K562 treated with DMSO at 1 percent for 4 hours (cell line): ENCODE results near the gene SPAG8. TPM values are rescaled to one million over a fixed set of nuclear protein-coding genes. Genes with fewer than 3 reads are reported as not detected.

Source experiments
- total RNA-seq: library from RNA; unstranded; fragments of 300-600 nt; gene quantifications from 2 replicates; pipeline ENCODE4 v1.2.3, GENCODE V29; 2022; ENCODE audit not compliant: insufficient read depth

The SPAG8 gene, protein sequence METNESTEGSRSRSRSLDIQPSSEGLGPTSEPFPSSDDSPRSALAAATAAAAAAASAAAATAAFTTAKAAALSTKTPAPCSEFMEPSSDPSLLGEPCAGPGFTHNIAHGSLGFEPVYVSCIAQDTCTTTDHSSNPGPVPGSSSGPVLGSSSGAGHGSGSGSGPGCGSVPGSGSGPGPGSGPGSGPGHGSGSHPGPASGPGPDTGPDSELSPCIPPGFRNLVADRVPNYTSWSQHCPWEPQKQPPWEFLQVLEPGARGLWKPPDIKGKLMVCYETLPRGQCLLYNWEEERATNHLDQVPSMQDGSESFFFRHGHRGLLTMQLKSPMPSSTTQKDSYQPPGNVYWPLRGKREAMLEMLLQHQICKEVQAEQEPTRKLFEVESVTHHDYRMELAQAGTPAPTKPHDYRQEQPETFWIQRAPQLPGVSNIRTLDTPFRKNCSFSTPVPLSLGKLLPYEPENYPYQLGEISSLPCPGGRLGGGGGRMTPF
- total RNA-seq, result not detected in 2 replicates

DNA sequence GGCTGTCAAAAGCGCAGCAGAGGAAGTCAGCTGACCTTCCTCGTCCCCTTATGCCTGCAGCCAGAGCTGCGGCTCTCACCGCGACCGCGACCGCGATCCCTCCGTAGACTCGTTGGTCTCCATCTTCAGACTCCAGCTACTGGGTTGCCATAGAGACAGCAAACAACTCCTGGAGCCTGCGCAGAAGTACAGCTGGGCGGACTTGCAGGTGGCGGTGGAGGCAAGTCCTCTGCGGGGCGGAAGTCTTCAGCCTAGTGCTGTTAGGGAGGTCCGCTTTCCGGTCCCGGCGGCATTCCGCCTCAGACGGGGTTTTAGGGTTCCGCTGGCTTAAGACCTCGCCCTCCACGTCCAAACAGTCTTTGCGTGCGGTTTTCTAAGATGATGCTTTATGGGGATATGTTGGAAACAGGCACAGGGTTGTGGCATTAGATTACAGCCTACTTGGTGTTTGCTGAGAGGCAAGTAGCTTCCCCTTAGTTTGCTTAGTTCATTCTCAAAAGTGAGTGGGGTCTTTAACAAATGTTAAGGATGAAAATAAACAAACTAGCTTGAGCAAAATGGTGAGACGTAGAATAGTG lies at the start of gene SPAG8:
Gene SPAG8 (minus strand): TSS at position 238 of the 578 bp plus-strand sequence. CDS start 115 bp downstream, at position 123.

DNA sequence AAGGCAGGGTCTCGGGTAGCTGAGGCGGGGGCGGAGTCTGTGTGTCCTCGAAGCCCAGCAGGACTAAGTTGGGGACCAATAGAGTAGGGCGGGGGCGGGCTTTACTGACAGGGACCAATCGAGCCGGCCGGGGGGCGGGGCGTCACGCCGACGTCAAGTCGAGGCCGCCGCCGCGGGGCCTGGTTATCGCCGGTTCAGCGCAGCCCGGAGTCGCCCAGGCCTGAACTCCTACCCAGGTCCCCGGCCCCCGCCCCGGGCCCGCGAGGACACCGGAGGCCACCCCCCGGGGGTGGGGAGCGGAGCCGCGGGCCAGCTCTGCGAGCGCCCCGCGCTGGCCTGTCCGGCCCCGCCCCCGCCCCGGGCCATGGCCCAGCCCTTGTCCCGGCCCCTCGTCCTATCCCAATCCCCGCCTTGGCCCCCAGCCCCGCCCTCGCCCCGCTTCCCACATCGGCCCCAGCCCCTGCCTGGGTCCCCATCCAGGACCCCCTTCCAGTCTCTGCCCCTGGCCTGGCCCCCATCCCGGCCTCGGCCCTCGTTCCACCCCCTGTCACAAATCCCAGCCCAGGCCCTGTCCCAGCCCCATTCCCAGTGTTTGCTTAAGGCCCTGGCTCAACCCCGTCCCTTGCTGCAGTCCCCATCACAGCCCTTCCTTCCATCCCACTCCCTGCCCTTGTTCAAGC lies 17.2 kb upstream of the SPAG8 start, which contains the start of gene TMEM8B:
Gene TMEM8B (plus strand): TSS at position 145 of the 680 bp plus-strand sequence. CDS start 220 bp downstream, at position 365.

DNA sequence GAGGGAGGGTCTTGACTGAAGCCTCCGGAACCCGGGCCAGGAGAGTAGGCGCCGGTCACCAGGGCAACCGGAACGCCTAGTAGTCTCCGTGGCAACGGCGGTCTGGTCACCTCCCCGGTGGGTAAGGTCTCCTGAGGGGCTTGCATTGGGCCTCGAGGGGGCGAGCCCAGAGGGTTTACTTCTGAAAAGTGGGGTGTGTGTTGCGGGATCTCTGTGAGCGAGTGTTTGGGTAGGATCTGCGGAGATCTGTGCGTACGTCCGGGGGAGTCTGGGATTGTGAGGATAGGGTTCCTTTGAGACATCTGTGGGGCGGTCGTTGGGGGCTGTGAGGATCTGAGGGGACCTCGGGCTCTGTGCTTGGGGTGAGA lies 16.6 kb upstream of the SPAG8 start, which contains the start of gene FAM221B:
Gene FAM221B (minus strand): TSS at position 17 of the 368 bp plus-strand sequence. CDS start 2,571 bp downstream, outside the sequence.

DNA sequence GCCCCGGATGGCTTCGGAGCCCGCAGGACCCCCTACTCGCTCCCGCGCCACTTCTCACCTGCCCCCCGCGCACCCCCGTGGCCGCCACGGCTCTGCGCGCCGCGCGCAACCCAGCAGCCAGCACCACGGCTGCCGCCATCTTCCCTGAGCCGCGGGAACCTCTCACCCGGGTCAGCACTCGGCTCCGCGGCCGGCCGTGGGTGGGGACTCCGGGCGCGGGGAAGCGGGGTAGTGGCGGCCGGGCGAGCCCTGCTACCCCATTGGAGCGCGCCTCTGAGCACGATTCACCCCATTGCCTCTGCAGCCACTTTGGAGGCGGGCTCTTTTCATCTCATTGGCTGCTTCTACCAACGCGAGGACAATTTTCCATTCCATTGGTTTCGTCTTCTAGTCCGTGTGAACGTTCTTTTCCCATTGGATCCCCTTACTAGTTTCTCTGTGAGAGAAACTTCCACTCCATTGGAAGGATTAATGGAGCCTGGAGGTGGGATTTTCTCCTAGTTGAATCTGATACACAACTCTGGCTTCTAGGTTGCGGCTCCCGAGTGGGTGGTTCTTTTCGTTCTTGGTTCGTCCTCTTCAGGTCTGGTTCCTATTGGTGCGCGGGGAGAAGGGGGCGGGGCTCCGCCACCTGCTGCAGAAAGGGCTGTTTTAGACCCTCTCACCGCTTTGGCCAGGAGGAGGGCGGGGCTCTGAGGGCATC lies 2.9 kb upstream of the SPAG8 start, which contains the start of gene HINT2:
Gene HINT2 (minus strand): TSS at position 202 of the 703 bp plus-strand sequence. CDS start 63 bp downstream, at position 139.

DNA sequence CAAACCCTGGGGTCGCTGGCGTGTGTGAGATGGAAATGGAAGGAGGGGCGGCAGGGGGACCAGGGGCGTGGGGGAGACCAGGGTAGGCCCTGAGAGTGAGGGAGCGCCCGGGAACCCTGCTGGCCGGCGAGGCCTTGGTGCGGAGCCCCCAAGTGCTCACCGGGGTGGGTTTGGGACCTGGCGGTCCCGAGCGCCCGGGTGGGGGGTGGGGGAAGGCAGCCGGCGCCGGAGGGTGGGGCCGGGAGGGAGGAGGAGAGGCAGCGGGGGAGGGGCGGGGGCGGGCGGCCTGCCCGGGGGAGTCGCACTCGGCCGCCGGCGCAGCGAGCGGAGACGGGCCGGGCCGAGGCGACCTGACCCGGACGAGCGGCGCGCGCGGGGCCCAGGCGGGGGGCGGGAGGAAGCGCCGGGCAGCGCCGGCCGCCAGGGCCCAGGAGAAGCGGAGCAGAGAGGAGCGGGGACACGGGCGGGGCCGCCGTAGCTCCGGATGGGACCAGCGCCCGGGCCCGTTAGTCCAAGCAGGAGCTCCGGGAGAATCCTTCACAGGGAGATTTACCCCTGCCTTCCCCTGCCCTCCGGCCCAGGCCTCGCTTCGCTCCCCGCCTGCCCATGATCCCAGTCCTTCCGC lies 20.7 kb downstream of the SPAG8 start, which contains the start of gene NPR2:
Gene NPR2 (plus strand): TSS at position 295 of the 625 bp plus-strand sequence. CDS start 818 bp downstream, outside the sequence.

Other genes starting within 250 kb of the SPAG8 start
- 10.1 and 13.6 TPM in 2 replicates for gene TESK1, start 207.0 kb downstream of the SPAG8 start, total RNA-seq
- gene CD72, start 193.8 kb downstream of the SPAG8 start, total RNA-seq, result not detected in 2 replicates
- gene SIT1, start 161.3 kb downstream of the SPAG8 start, total RNA-seq, result not detected in 2 replicates
- gene RMRP, start 154.2 kb downstream of the SPAG8 start, total RNA-seq, result not detected in 2 replicates
- 13.5 and 16.9 TPM in 2 replicates for gene CCDC107, start 154.0 kb downstream of the SPAG8 start, total RNA-seq
- gene ARHGEF39, start 147.1 kb downstream of the SPAG8 start, total RNA-seq, result 6.1 and 7.2 TPM in 2 replicates
- not detected in 2 replicates for gene CA9, start 138.3 kb downstream of the SPAG8 start, total RNA-seq
- gene TPM2, start 122.3 kb downstream of the SPAG8 start, total RNA-seq, result 1.9 and 2.2 TPM in 2 replicates
- 168 and 169 TPM in 2 replicates for gene TLN1, start 80.1 kb downstream of the SPAG8 start, total RNA-seq
- gene CREB3, start 79.6 kb downstream of the SPAG8 start, total RNA-seq, result 20.5 and 28.7 TPM in 2 replicates
- gene GBA2, start 63.0 kb downstream of the SPAG8 start, total RNA-seq, result 41.2 and 50.0 TPM in 2 replicates
- 5.8 and 6.1 TPM in 2 replicates for gene RGP1, start 63.0 kb downstream of the SPAG8 start, total RNA-seq
- not detected in 2 replicates for gene MSMP, start 58.0 kb downstream of the SPAG8 start, total RNA-seq
- 2.5 and 6.6 TPM in 2 replicates for gene NPR2, start 20.7 kb downstream of the SPAG8 start, total RNA-seq
- 50.0 and 72.5 TPM in 2 replicates for gene HINT2, start 2.8 kb upstream of the SPAG8 start, total RNA-seq
- not detected in 2 replicates for gene FAM221B, start 16.5 kb upstream of the SPAG8 start, total RNA-seq
- gene TMEM8B, start 17.0 kb upstream of the SPAG8 start, total RNA-seq, result 1.1 and 1.8 TPM in 2 replicates
- gene OR13J1, start 58.1 kb upstream of the SPAG8 start, total RNA-seq, result not detected in 2 replicates
- gene HRCT1, start 93.9 kb upstream of the SPAG8 start, total RNA-seq, result not detected in 2 replicates
- gene SPAAR, start 97.2 kb upstream of the SPAG8 start, total RNA-seq, result not detected in 2 replicates
- gene OR2S2, start 145.9 kb upstream of the SPAG8 start, total RNA-seq, result not detected in 2 replicates
- gene RECK, start 224.7 kb upstream of the SPAG8 start, total RNA-seq, result not detected in 2 replicates